Stomach smooth muscle (tissue), 2 donors: Measurements from ENCODE around the gene TWIST2.

Source experiments
- H3K27ac ChIP-seq: one replicate; pipeline ENCODE4 v1.7.0; 2013; ENCODE audit warnings: mild to moderate bottlenecking, low read length, inconsistent platforms
- H3K27me3 ChIP-seq, 2 donors: one replicate each; pipeline ENCODE4 v1.7.0; 2013; ENCODE audit warnings: low read length in 2 of 2; ENCODE audit not compliant: insufficient read depth in 2 of 2, control insufficient read depth in 1 of 2
- H3K36me3 ChIP-seq, 2 donors: one replicate each; pipeline ENCODE4 v1.7.0; 2013; ENCODE audit warnings: low read length in 2 of 2; ENCODE audit not compliant: control insufficient read depth in 2 of 2, insufficient read depth in 2 of 2
- H3K4me1 ChIP-seq: one replicate; pipeline ENCODE4 v1.7.0; 2013; ENCODE audit warnings: low read length; ENCODE audit not compliant: control insufficient read depth, insufficient read depth
- H3K4me3 ChIP-seq, 2 donors: one replicate each; pipeline ENCODE4 v1.7.0; 2013; ENCODE audit warnings: low read length in 2 of 2
- H3K9ac ChIP-seq, 2 donors: one replicate each; pipeline ENCODE4 v1.7.0; 2013; ENCODE audit warnings: low read length in 2 of 2, mild to moderate bottlenecking in 1 of 2
- H3K9me3 ChIP-seq, 2 donors: one replicate each; pipeline ENCODE4 v1.7.0; 2013; ENCODE audit warnings: low read length in 2 of 2; ENCODE audit not compliant: control insufficient read depth in 2 of 2
- donor health status: healthy.
- donor health status: Pancreatic carcinoma.

Gene TWIST2

GRCh38 chr2:238847841-238848690 is at the start of gene TWIST2:
Gene TWIST2 (plus strand): TSS chr2:238848085. CDS start chr2:238848216, 131 bp downstream.
- H3K9ac ChIP-seq, result peak within 1 kb of the TSS; percentile 66 to 73
- H3K27me3 ChIP-seq, result peaks cover 0 to 8% of the 10 kb centered on the region in 2 donors

DNA sequence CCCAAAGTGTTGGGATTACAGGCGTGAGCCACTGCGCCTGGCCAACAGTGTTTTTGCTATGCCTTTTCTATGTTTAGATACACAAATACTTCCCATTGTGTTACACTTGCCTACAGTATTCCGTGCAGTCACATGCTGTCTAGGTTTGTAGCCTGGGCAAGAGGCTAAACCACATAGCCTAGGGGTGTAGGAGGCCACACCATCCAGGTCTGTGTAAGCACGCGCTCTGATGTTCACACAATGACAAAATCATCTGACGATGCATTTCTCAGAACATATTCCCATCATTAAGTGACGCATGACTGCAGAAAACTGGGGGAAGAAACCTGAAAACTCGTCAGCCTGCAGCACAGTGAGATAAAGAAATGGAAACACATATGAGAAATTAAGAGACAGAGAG is 46.1 kb upstream of the TWIST2 start:
- H3K4me3 ChIP-seq, result no peak overlapping the region
- peaks cover 7 to 8% of the 10 kb centered on the region in 2 donors for H3K27me3 ChIP-seq
- H3K9ac ChIP-seq, result no peak overlapping the region
- H3K27ac ChIP-seq, result no peak overlapping the region
- no peaks in the 10 kb centered on the region for H3K36me3 ChIP-seq
- no peaks in the 10 kb centered on the region for H3K4me1 ChIP-seq
- H3K9me3 ChIP-seq, result no peaks in the 10 kb centered on the region

More at GRCh38 chr2:238847841-238848690, at the start of gene TWIST2:
- H3K9me3 ChIP-seq, result no peaks in the 10 kb centered on the region
- H3K4me3 ChIP-seq, result peak within 1 kb of the TSS; percentile 85 to 88
- peaks cover 29% of the 10 kb centered on the region for H3K4me1 ChIP-seq
- peak within 1 kb of the TSS; percentile 62 for H3K27ac ChIP-seq
- no peaks in the 10 kb centered on the region for H3K36me3 ChIP-seq

GRCh38 chr2:238802957-238803356 is 44.9 kb upstream of the TWIST2 start:
- Histone ChIP-seq H3K27ac (no peak overlapping the region), H3K9me3 (no peaks in the 10 kb centered on the region), H3K36me3 (no peaks in the 10 kb centered on the region), H3K9ac (no peak overlapping the region), H3K27me3 (peaks cover 3 to 5% of the 10 kb centered on the region in 2 donors), H3K4me3 (no peak overlapping the region), H3K4me1 (no peaks in the 10 kb centered on the region)

DNA sequence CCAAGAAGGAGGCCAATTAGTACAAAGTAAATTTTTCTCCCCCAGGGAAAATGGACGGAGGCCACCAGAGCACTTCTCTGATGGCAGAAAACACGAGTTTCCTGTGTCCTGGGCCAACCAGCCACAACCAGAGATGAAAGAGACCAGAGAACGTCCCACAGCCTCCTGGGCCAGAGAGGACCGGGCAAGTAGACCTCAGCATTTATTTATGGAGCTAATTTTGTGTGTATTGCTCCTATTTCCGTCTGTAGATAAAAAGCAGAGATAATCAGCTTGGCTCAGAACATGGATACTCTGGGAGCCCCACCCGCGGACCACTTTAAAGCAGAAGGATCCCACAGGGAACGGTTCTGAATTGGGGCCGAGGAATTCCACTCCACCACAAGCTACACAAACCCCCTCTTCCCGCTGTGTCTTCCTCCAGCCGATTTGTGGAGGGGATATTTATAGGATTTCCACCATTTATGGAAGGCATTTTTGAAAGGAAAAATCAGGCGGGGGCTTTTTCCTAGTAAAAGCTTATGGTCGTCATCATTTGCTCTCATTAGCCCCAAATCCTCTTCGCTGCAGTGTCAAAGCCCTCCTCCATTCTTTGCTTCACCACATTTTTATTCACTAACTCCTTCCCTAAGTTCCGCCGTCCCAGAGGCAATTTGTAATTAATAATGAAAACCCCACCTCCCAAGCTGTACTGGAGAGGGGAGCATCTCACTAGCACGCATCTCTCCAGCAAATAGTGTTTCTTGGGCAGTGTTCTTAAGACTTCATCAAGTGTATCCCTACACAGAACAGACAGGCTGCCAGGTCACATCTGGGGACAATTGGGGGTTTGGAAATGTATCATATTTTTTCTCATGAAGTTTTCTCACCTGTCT is 43.7 kb upstream of the TWIST2 start:
- H3K27ac ChIP-seq, result no peak overlapping the region
- H3K36me3 ChIP-seq, result no peaks in the 10 kb centered on the region
- H3K9ac ChIP-seq, result no peak overlapping the region
- no peak overlapping the region for H3K4me3 ChIP-seq
- H3K4me1 ChIP-seq, result no peaks in the 10 kb centered on the region
- H3K9me3 ChIP-seq, result peaks cover 0 to 4% of the 10 kb centered on the region in 2 donors
- peaks cover 3 to 5% of the 10 kb centered on the region in 2 donors for H3K27me3 ChIP-seq

DNA sequence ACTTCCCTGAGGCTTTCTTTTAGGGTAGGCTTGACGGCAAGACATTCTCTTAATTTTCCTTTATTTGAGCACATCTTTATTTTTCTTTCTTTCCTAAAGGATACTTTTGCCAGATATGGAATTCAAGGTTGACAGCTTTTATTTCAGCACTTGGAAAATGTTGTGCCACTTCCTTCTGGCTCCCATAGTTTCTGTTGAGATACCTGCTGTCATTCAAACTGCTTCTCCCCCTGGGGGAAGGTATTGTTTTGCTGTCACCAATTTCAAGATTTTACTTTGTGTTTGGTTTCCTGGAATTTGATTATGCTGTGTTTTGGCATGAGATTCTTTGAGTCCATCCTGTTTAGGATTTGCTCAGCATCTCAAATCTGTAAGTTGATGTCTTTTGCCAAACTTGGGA is 39.1 kb upstream of the TWIST2 start:
- peaks cover 0 to 4% of the 10 kb centered on the region in 2 donors for H3K9me3 ChIP-seq
- H3K27ac ChIP-seq, result no peak overlapping the region
- no peaks in the 10 kb centered on the region for H3K27me3 ChIP-seq
- no peaks in the 10 kb centered on the region for H3K36me3 ChIP-seq
- no peak overlapping the region for H3K9ac ChIP-seq
- no peak overlapping the region for H3K4me3 ChIP-seq
- H3K4me1 ChIP-seq, result no peaks in the 10 kb centered on the region

DNA sequence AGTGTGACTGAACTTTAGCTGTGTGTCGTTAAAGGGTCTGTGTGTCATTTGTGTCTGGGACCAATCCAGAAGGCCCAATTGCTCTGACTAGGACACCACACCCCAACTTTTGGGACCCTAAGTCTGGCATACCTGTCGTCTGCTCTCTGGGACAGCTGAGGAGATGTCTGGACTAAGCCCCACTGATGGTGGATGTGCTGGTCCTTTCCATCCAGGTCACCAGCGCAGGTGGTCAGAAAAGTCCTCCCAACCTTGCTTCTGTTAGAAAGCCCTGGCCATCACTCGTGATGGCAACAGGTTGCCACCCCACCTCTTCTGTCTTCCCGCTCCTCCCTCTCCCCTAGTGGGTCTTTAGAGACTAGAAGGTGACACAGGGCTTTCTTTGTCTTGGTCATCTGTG is 37.6 kb upstream of the TWIST2 start:
- no peaks in the 10 kb centered on the region for H3K36me3 ChIP-seq
- H3K27ac ChIP-seq, result no peak overlapping the region
- peaks cover 2 to 9% of the 10 kb centered on the region in 2 donors for H3K27me3 ChIP-seq
- H3K9me3 ChIP-seq, result peaks cover 0 to 4% of the 10 kb centered on the region in 2 donors
- no peak overlapping the region for H3K4me3 ChIP-seq
- no peak overlapping the region for H3K9ac ChIP-seq
- H3K4me1 ChIP-seq, result no peaks in the 10 kb centered on the region

DNA sequence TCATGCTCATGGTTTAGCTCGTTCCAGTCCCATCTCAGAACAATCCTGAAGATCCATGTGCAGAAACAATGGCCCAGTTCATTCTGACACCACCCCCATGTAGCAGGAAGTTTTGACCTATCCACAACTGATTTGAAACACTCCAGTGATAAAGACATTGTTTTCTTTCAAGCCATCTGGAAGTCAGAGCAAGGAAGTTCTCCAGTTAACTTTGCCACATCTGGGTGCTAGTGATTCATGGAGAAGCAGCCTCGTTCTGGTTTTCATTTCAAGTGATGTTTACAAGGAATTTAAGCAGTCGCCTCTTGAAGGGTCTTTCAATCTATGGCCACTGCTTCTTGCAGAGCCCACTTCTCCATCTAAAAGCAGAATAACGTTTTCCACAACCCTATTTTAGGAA is 36.6 kb upstream of the TWIST2 start:
- Histone ChIP-seq H3K9me3 (peaks cover 0 to 4% of the 10 kb centered on the region in 2 donors), H3K4me1 (no peaks in the 10 kb centered on the region), H3K27ac (no peak overlapping the region)

GRCh38 chr2:238811759-238812158 is 36.1 kb upstream of the TWIST2 start:
- peaks cover 0 to 4% of the 10 kb centered on the region in 2 donors for H3K9me3 ChIP-seq
- H3K27ac ChIP-seq, result no peak overlapping the region
- H3K4me3 ChIP-seq, result no peak overlapping the region
- peaks cover 6 to 9% of the 10 kb centered on the region in 2 donors for H3K27me3 ChIP-seq
- H3K36me3 ChIP-seq, result no peaks in the 10 kb centered on the region
- no peak overlapping the region for H3K9ac ChIP-seq
- no peaks in the 10 kb centered on the region for H3K4me1 ChIP-seq

More for the DNA sequence above, 36.6 kb upstream of the TWIST2 start:
- Histone ChIP-seq H3K36me3 (no peaks in the 10 kb centered on the region), H3K4me3 (no peak overlapping the region), H3K27me3 (peaks cover 2 to 9% of the 10 kb centered on the region in 2 donors), H3K9ac (no peak overlapping the region)

- H3K27me3 ChIP-seq, result peaks cover 9 to 15% of the 10 kb centered on the region in 2 donors
- no peak overlapping the region for H3K4me3 ChIP-seq
- H3K36me3 ChIP-seq, result no peaks in the 10 kb centered on the region
Observed at GRCh38 chr2:238813109-238813508, 34.8 kb upstream of the TWIST2 start.

GRCh38 chr2:238814815-238815214 is 33.1 kb upstream of the TWIST2 start:
- no peak overlapping the region for H3K27ac ChIP-seq
- no peaks in the 10 kb centered on the region for H3K36me3 ChIP-seq
- peaks cover 9 to 15% of the 10 kb centered on the region in 2 donors for H3K27me3 ChIP-seq
- no peak overlapping the region for H3K9ac ChIP-seq
- H3K4me1 ChIP-seq, result no peaks in the 10 kb centered on the region
- no peaks in the 10 kb centered on the region for H3K9me3 ChIP-seq
- no peak overlapping the region for H3K4me3 ChIP-seq

More at GRCh38 chr2:238813109-238813508, 34.8 kb upstream of the TWIST2 start:
- H3K9ac ChIP-seq, result no peak overlapping the region
- H3K9me3 ChIP-seq, result peaks cover 0 to 4% of the 10 kb centered on the region in 2 donors
- H3K27ac ChIP-seq, result no peak overlapping the region
- H3K4me1 ChIP-seq, result no peaks in the 10 kb centered on the region
